ENCODE measurements around the gene PTPRN2.
A peak's percentile ranks its signal among the peaks of the same experiment; 100 is the strongest.

PTPRN2 gene

DNA sequence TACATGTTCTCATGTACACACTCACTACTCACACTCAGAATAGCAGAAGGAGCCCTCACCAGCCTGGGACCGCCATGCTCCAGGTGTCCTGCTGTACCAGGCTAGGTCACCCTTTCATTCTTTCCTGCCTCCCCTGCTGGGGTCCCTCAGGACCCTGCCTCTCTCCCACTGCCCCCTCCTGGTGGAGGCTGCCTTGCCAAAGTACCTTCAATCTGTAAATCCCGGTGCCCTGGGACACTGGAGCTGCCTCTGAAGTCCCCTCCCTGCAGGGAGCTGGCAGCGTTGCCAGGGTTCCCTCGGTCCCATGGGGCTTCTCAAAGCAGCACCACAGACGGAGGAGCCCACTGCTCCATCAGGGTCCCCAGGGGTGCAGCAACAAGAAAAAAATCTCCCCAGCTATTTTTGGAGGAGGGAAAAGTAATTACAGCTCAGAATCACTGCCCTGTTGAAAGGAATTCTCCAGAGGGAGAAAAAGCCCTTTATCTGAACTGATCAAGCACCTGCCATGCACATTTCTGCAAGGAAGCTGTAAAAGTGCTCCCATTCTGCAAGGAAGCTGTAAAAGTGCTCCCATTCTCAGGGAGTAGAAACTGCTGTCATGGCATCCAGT is 259.9 kb downstream of the PTPRN2 start:
- DNase-seq (ENCODE audit: low read depth), result no peak
- no peak overlapping the region for H3K4me3 ChIP-seq (ENCODE audit: low read depth, low read length)
- TF ChIP-seq, protein P1, sequence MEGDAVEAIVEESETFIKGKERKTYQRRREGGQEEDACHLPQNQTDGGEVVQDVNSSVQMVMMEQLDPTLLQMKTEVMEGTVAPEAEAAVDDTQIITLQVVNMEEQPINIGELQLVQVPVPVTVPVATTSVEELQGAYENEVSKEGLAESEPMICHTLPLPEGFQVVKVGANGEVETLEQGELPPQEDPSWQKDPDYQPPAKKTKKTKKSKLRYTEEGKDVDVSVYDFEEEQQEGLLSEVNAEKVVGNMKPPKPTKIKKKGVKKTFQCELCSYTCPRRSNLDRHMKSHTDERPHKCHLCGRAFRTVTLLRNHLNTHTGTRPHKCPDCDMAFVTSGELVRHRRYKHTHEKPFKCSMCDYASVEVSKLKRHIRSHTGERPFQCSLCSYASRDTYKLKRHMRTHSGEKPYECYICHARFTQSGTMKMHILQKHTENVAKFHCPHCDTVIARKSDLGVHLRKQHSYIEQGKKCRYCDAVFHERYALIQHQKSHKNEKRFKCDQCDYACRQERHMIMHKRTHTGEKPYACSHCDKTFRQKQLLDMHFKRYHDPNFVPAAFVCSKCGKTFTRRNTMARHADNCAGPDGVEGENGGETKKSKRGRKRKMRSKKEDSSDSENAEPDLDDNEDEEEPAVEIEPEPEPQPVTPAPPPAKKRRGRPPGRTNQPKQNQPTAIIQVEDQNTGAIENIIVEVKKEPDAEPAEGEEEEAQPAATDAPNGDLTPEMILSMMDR (conservative IDR thresholded peaks at IDR 0.05; ENCODE audit: low read depth, low read length), result no peak

DNA sequence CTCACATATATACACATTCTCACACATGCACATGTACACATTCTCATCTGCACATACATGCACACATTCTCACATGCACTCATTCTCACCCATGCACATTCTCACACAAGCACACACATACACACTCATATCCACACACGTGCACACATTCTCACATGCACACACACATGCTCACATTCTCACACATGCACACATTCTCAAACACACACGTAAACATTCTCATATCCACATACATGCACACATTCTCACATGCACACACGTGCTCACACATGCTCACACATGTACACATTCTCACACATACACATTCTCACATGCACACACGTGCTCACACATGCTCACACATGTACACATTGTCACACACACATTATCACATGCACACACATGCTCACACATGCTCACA is 260.6 kb downstream of the PTPRN2 start:
- TF ChIP-seq, protein P1 (conservative IDR thresholded peaks at IDR 0.05; ENCODE audit: low read depth, low read length), result no peak
- DNase-seq (ENCODE audit: low read depth), result no peak
- no peak overlapping the region for H3K4me3 ChIP-seq (ENCODE audit: low read depth, low read length)

DNA sequence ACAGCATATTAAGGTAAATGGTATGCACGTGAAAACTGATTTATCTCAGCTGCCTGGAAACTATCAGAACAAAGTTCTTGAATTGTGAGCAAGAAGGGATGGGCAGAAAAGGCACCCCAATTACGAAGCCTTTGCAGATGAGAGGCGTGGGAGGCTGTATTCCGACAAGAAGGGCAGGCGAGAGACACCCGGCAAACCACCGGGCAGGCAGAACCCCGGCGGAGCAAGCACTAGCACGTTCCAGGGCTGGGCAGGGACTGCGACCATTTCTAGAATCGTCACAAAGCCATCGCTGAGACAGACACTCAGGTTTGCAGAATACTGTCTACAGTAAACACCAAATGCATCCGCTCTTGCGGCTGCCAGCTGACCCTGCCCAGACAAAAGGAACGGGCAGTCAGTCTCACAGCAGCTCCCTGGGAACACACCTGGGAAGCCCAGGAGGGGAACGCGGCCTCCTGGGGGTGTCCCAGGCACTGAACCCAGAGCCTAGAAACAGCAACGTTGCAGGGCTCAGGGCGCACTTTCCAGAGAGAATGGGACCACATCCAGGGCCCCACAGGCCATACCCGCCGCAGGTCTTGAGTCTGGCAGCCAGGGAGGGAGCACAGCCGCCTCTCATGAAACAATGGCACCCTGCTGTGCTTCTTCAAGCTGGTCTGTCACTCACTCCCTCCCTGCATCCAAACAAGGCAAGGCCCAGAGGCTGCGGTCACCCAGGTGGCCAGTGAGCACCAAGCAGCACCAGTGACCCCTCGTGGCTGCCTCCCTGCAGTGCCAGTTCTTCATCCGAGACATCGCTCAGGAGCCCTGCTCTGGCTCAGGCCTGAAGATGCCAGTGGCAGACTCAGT is 261.9 kb downstream of the PTPRN2 start:
- TF ChIP-seq, protein P1 (conservative IDR thresholded peaks at IDR 0.05; ENCODE audit: low read depth, low read length), result peak; percentile 33
- peak; percentile 26 for DNase-seq (ENCODE audit: low read depth)
- no peak overlapping the region for H3K4me3 ChIP-seq (ENCODE audit: low read depth, low read length)

DNA sequence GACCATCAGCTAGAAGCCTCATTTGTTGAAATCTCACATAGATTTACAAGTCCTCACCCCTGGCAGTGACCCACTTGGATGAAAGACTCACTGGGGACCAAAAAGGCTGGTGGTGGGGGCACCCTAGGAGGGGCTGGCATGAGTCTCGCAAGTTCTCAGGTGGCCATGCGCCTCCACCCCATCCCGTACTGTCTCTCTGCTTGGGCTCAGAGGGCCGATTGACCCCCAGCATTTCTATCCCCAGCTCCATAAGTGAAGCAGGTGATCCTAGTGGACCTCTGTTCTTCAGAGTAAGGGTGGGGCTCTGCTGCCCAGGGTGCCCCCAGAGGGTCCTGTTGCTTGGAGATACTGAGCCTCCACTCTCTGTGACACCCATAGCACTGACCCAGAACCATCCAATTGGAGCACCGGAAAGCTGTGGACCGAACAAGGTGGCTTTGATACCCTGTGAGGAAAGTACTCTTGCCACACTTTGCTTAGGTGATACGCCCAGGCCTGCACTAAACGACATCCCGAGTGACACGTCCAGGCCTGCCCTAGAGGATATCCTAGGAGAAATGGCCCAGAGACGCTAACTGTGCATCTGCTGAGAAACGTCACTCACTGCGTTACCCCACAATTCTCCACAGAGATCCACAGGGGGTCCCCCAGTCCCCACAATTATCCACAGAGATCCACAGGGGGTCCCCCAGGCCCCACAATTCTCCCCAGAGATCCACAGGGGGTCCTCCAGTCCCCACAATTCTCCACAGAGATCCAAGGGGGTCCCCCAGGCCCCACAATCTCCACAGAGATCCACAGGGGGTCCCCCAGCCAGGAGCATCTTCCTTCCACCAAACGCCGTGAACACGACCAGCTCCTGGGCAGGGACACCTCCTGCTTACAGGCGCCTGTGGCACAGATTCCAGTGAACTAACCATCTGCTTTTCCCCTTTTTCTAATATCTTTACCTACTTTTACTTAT is 262.9 kb downstream of the PTPRN2 start:
- TF ChIP-seq, protein P1 (conservative IDR thresholded peaks at IDR 0.05; ENCODE audit: low read depth, low read length), result no peak
- DNase-seq (ENCODE audit: low read depth), result no peak
- no peak overlapping the region for H3K4me3 ChIP-seq (ENCODE audit: low read depth, low read length)

DNA sequence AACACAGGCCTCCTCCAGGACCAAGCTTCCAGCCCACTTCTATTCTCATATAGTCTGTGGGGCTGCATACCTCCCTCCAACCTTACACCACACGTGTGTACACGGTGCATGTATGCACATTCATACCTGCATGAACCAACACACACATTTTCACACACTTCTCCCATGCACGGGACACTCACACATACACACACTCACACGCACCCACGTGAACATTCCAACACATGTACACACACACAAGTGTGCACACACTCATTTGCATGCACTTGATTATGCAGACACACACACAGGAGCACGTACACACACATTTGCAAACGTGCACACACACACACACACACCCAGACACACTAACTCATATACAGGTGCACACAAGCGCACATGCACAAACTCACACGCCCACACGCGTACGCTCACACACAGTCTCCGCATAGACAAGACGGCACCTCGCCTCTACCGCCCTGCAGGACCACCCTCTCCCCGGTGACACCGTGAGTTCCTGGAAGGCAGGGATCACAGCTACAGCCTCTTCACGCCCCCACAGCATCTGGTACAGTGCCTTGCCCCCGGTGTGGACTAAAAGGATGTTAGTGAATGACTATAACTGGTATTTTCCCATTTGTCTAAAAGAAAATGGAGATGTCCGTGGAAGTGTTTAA is 263.8 kb downstream of the PTPRN2 start:
- DNase-seq (ENCODE audit: low read depth), result no peak
- H3K4me3 ChIP-seq (ENCODE audit: low read depth, low read length), result no peak overlapping the region
- TF ChIP-seq, protein P1 (conservative IDR thresholded peaks at IDR 0.05; ENCODE audit: low read depth, low read length), result no peak

Measured in choroid plexus epithelial cell (primary cell).